MCF 10A (cell line): ENCODE results near the gene SYNCRIP. TPM values are rescaled to one million over a fixed set of nuclear protein-coding genes. Genes with fewer than 3 reads are reported as not detected.

Source experiments
- BruUV-seq: library from RNA; stranded (reverse); fragments of 400-500 nt; replicated peaks from 2 replicates; lab custom pipeline; 2021; lab: Mats Ljungman, UMichigan
- CTCF ChIA-PET: fragments of 300-600 bp; sonication (Branson Sonifier 250); formaldehyde crosslinking; extraction: SDS; loops from one replicate; lab custom pipeline; 2021; ENCODE audit warnings: antibody characterized with exemption, inconsistent platforms; lab: Yijun Ruan, JAX
- POLR2A ChIA-PET: fragments of 300-600, 350-650 bp; sonication (Branson Sonifier 250); formaldehyde crosslinking; extraction: SDS; loops from one replicate; lab custom pipeline; 2020; ENCODE audit warnings: antibody characterized with exemption, inconsistent platforms; lab: Yijun Ruan, JAX
- DNase-seq: peaks from one replicate; pipeline ENCODE4 v3.0.0-alpha.2; 2018; ENCODE audit not compliant: unreplicated experiment
- H3K27ac Mint-ChIP-seq: one replicate; pipeline ENCODE4 v1.8.0; 2022; ENCODE audit warnings: mild to moderate bottlenecking, low read depth, mixed read lengths; ENCODE audit not compliant: unreplicated experiment
- H3K27me3 Mint-ChIP-seq: one replicate; pipeline ENCODE4 v1.8.0; 2022; ENCODE audit warnings: mixed read lengths; ENCODE audit not compliant: insufficient read depth, unreplicated experiment
- H3K36me3 Mint-ChIP-seq: one replicate; pipeline ENCODE4 v1.8.0; 2022; ENCODE audit warnings: mild to moderate bottlenecking, moderate library complexity, mixed read lengths; ENCODE audit not compliant: insufficient read depth, unreplicated experiment
- H3K4me1 Mint-ChIP-seq: one replicate; pipeline ENCODE4 v1.8.0; 2022; ENCODE audit warnings: mixed read lengths; ENCODE audit not compliant: insufficient read depth, unreplicated experiment
- H3K4me3 Mint-ChIP-seq: one replicate; pipeline ENCODE4 v1.8.0; 2022; ENCODE audit warnings: mild to moderate bottlenecking, moderate library complexity, mixed read lengths; ENCODE audit not compliant: unreplicated experiment
- H3K9me3 Mint-ChIP-seq: one replicate; pipeline ENCODE4 v1.8.0; 2022; ENCODE audit warnings: mixed read lengths; ENCODE audit not compliant: unreplicated experiment
- intact Hi-C: fragments of 100-400 bp; cut with micrococcal nuclease; formaldehyde crosslinking; loops from 2 replicates; pipeline ENCODE4 v1.14.1; 2022
- total RNA-seq: library from RNA; stranded (reverse); gene quantifications from 2 replicates; pipeline ENCODE4 v1.2.3, GENCODE V29; 2022
- TF ChIP-seq, protein P1 (sequence below): fragments of 200-600 bp; IDR thresholded peaks from one replicate; pipeline ENCODE4 v1.8.0; 2022; ENCODE audit warnings: antibody characterized with exemption, mild to moderate bottlenecking; ENCODE audit not compliant: unreplicated experiment

Gene SYNCRIP
- total RNA-seq, 1 experiment from 2014 or later = 161 TPM

DNA sequence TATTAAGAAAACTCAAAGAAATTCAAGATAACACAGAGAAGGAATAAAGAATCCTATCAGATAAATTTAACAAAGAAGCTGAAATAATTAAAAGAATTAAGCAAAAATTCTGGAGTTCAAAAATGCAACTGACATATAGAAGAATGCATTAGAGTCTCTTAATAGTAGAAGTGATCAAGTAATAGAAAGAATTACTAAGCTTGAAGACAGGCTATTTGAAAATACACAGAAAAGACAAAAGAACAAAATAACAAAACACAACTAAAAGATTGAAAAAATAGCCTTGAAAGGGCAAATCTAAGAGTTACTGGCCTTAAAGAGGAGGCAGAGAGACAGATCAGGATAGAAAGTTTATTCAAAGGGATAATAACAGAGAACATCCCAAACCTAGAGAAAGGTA, 61.1 kb downstream of the SYNCRIP start:
- Mint-ChIP-seq H3K4me1 (peaks cover 36% of the 10 kb centered on the region), H3K36me3 (peaks cover 6% of the 10 kb centered on the region), H3K27ac (no peak overlapping the region), H3K9me3 (peaks cover 15% of the 10 kb centered on the region), H3K27me3 (no peaks in the 10 kb centered on the region), H3K4me3 (no peak overlapping the region)
- intact Hi-C loops = no loop called here
- no TSS peak for BruUV-seq
- TF ChIP-seq, protein P1, sequence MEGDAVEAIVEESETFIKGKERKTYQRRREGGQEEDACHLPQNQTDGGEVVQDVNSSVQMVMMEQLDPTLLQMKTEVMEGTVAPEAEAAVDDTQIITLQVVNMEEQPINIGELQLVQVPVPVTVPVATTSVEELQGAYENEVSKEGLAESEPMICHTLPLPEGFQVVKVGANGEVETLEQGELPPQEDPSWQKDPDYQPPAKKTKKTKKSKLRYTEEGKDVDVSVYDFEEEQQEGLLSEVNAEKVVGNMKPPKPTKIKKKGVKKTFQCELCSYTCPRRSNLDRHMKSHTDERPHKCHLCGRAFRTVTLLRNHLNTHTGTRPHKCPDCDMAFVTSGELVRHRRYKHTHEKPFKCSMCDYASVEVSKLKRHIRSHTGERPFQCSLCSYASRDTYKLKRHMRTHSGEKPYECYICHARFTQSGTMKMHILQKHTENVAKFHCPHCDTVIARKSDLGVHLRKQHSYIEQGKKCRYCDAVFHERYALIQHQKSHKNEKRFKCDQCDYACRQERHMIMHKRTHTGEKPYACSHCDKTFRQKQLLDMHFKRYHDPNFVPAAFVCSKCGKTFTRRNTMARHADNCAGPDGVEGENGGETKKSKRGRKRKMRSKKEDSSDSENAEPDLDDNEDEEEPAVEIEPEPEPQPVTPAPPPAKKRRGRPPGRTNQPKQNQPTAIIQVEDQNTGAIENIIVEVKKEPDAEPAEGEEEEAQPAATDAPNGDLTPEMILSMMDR = no peak
- POLR2A ChIA-PET = interaction anchor here (0.7 to 2.9 kb wide), 5 partner anchors 9 to 61 kb away, joined by 3 to 22 read pairs (median 5); partner anchors contain the start of genes SNX14 and SYNCRIP
- CTCF ChIA-PET = interaction anchor here (0.7 kb wide), 2 partner anchors 99 to 115 kb away, joined by 3 to 4 read pairs; no protein-coding TSS in a partner anchor
- DNase-seq = no peak

DNA sequence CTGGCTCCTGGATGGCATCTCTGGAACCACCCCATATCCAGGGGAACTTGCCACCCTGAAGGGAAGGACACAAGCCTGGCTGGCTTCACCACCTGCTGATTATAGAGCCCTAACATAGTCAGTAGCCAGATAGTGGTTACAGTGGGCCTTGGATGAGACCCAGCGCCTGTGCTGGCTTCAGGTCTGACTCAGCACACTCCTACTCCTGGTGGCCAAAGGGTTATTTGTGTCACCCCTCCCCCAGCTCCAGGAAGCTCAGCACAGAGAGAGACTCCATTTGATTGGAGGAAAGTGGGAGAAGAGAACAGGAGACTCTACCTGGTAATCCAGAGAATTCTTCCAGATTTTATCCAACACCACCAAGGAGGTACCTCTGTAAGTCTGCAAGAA, 61.8 kb downstream of the SYNCRIP start:
- H3K36me3 Mint-ChIP-seq = peaks cover 6% of the 10 kb centered on the region
- peak; percentile 77 for DNase-seq
- no peaks in the 10 kb centered on the region for H3K27me3 Mint-ChIP-seq
- H3K4me3 Mint-ChIP-seq = no peak overlapping the region
- intact Hi-C loops = no loop called here
- H3K9me3 Mint-ChIP-seq = peaks cover 15% of the 10 kb centered on the region
- ChIA-PET POLR2A (interaction anchor here (0.6 to 2.9 kb wide), 5 partner anchors 9 to 62 kb away, joined by 3 to 22 read pairs (median 3); partner anchors contain the start of genes SNX14 and SYNCRIP), CTCF (interaction anchor here (0.6 to 1.0 kb wide), 4 partner anchors 15 to 98 kb away, joined by 3 to 5 read pairs (median 4); no protein-coding TSS in a partner anchor)
- BruUV-seq = no TSS peak
- H3K4me1 Mint-ChIP-seq = peaks cover 33% of the 10 kb centered on the region
- H3K27ac Mint-ChIP-seq = peak overlapping the region; percentile 72
- TF ChIP-seq, protein P1 = no peak

DNA sequence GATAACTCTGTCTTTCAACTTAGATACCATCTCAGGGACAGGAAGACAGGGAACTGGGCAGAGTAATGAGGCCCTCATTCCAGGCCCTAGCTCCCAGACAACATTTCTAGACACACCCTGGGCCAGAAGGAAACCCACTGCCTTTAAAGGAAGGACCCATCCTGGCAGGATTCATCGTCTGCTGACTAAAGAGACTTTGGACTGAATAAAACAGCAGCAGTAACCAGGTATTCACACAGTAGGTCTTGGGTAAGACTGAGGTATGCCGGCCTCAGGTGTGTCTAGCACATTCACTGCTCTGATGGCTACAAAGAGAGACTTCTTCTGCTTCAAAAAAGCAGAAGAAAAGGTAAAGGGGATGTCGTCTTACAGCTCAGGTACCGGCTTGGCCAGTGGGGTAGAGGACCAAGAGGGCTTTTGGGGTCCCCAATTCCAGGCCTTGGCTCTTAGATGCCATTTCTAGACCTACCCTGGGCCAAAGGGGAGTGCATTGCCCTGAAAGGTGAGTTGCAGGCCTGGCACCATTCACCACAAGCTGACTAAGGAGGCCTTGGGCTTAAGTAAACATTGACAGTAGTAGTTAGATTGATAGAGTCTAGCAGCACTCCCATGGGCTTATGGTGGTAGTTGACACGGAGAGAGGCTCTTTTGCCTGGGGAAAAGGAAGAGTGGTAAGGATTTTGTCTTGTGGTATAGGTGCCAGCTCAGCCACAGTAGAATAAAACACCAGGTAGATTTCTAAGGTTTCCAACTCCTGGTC, 62.4 kb downstream of the SYNCRIP start:
- BruUV-seq = no TSS peak
- H3K4me1 Mint-ChIP-seq = peaks cover 32% of the 10 kb centered on the region
- CTCF ChIA-PET = interaction anchor here (0.6 to 1.0 kb wide), 4 partner anchors 13 to 43 kb away, joined by 3 to 5 read pairs (median 3); partner anchors contain the start of gene SNX14
- H3K27ac Mint-ChIP-seq = peak overlapping the region; percentile 72
- H3K4me3 Mint-ChIP-seq = no peak overlapping the region
- H3K9me3 Mint-ChIP-seq = peaks cover 15% of the 10 kb centered on the region
- DNase-seq = peak; percentile 69
- POLR2A ChIA-PET = interaction anchor here (0.6 to 2.9 kb wide), 4 partner anchors 8 to 62 kb away, joined by 3 to 22 read pairs (median 4); partner anchors contain the start of genes SNX14 and SYNCRIP
- TF ChIP-seq, protein P1 = no peak
- peaks cover 4% of the 10 kb centered on the region for H3K36me3 Mint-ChIP-seq
- intact Hi-C loops = no loop called here
- H3K27me3 Mint-ChIP-seq = no peaks in the 10 kb centered on the region

DNA sequence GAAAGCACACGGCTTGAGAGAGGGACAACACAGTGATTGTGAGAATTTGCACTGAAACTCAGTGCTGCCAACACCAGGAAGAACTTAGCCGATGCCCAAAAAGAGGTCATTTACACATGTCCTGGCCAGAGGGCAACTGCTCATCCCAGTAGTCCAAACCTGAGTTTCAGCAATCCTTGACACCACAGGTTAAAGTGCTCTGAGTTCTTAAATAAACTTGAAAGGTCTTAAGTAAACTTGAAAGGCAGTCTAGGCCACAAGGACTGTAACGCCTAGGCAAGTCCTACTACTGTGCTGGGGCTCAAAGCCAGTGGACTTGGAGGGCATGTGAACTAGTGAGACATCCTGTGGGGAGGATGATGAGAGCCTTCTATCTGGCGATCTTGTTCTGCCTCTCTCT, 63.1 kb downstream of the SYNCRIP start:
- peaks cover 39% of the 10 kb centered on the region for H3K4me1 Mint-ChIP-seq
- BruUV-seq = no TSS peak
- TF ChIP-seq, protein P1 = no peak
- peaks cover 3% of the 10 kb centered on the region for H3K36me3 Mint-ChIP-seq
- CTCF ChIA-PET = no interaction called here
- H3K27ac Mint-ChIP-seq = peak overlapping the region; percentile 72
- H3K27me3 Mint-ChIP-seq = no peaks in the 10 kb centered on the region
- peaks cover 15% of the 10 kb centered on the region for H3K9me3 Mint-ChIP-seq
- H3K4me3 Mint-ChIP-seq = no peak overlapping the region
- no peak for DNase-seq
- intact Hi-C loops = no loop called here
- POLR2A ChIA-PET = interaction anchor here (2.9 kb wide), 1 partner anchor 14 kb away, joined by 22 read pairs; the partner anchor contains the start of gene SNX14
